Ascending aorta (tissue), 2 donors: ENCODE measurements around the gene FAM83F. TPM values are rescaled to one million over a fixed set of nuclear protein-coding genes. Genes with fewer than 3 reads are reported as not detected.

Experiments used
- DNase-seq, 2 donors: peaks; one replicate each; pipeline ENCODE4 v3.0.0-alpha.2; 2019; ENCODE audit warnings: low spot score in 2 of 2
- H3K27ac ChIP-seq, 2 donors: fragments of 200-600 bp; sonication (generic); one replicate each; pipeline ENCODE4 v1.5.1; 2016 to 2017; ENCODE audit warnings: mild to moderate bottlenecking in 1 of 2
- H3K27me3 ChIP-seq: fragments of 200-600 bp; sonication (generic); one replicate; pipeline ENCODE4 v1.5.1; 2017
- H3K36me3 ChIP-seq, 2 donors: fragments of 200-600 bp; sonication (generic); one replicate each; pipeline ENCODE4 v1.5.1; 2016
- H3K4me1 ChIP-seq, 2 donors: fragments of 200-600 bp; sonication (generic); one replicate each; pipeline ENCODE4 v1.5.1; 2016 to 2017; ENCODE audit warnings: mild to moderate bottlenecking in 1 of 2
- H3K4me3 ChIP-seq, 2 donors: fragments of 200-600 bp; sonication (generic); one replicate each; pipeline ENCODE4 v1.5.1; 2016 to 2017; ENCODE audit warnings: mild to moderate bottlenecking in 1 of 2
- H3K9me3 ChIP-seq, 2 donors: fragments of 200-600 bp; sonication (generic); one replicate each; pipeline ENCODE4 v1.5.1; 2016
- intact Hi-C: fragments of 100-400 bp; cut with DNase I; formaldehyde crosslinking; loops from one replicate; pipeline ENCODE4 v1.15.1; 2023
- total RNA-seq: library from RNA; depleted of rRNA; stranded (reverse); fragments of >200 nt; gene quantifications from one replicate; pipeline ENCODE4 v1.1.0, GENCODE V29; 2016
- TF ChIP-seq, protein P1 (sequence below), 3 experiments: fragments of 200-600 bp in 2 of 3; fragments of 450-650 bp in 1 of 3; sonication (generic) in 2 of 3; IDR thresholded peaks; one replicate each; pipeline ENCODE4 v1.5.1; 2016 to 2019; ENCODE audit warnings: antibody characterized with exemption in 3 of 3, mild to moderate bottlenecking in 1 of 3, moderate library complexity in 1 of 3

FAM83F gene
- total RNA-seq, 1 donor from 2014 or later = not detected

DNA sequence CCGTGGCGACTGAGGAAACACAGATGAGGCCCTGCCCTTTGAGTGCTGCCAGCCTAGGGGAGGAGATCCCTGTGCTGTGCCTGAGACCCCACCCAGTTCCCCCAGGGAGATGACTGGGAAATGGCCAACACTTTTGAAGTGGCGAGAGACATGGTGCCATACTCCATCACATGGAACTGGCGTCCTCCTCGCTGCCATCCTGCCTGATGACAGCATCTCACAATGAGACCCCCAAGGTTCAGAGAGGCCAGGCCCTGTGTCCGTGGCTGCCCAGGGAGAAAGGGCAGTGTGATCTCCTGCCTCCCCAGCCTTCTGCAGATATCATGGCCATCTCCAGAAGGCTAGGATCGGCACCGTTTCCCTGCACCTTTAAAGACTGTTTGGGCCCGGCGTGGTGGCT lies 31.1 kb downstream of the FAM83F start:
- intact Hi-C loops = no loop called here
- Histone ChIP-seq H3K9me3 (no peaks in the 10 kb centered on the region), H3K36me3 (no peaks in the 10 kb centered on the region), H3K4me1 (no peaks in the 10 kb centered on the region), H3K27ac (no peak overlapping the region), H3K4me3 (no peak overlapping the region), H3K27me3 (no peaks in the 10 kb centered on the region)
- TF ChIP-seq, protein P1, sequence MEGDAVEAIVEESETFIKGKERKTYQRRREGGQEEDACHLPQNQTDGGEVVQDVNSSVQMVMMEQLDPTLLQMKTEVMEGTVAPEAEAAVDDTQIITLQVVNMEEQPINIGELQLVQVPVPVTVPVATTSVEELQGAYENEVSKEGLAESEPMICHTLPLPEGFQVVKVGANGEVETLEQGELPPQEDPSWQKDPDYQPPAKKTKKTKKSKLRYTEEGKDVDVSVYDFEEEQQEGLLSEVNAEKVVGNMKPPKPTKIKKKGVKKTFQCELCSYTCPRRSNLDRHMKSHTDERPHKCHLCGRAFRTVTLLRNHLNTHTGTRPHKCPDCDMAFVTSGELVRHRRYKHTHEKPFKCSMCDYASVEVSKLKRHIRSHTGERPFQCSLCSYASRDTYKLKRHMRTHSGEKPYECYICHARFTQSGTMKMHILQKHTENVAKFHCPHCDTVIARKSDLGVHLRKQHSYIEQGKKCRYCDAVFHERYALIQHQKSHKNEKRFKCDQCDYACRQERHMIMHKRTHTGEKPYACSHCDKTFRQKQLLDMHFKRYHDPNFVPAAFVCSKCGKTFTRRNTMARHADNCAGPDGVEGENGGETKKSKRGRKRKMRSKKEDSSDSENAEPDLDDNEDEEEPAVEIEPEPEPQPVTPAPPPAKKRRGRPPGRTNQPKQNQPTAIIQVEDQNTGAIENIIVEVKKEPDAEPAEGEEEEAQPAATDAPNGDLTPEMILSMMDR (IDR thresholded peaks at IDR 0.05) = no peak
- DNase-seq = no peak

DNA sequence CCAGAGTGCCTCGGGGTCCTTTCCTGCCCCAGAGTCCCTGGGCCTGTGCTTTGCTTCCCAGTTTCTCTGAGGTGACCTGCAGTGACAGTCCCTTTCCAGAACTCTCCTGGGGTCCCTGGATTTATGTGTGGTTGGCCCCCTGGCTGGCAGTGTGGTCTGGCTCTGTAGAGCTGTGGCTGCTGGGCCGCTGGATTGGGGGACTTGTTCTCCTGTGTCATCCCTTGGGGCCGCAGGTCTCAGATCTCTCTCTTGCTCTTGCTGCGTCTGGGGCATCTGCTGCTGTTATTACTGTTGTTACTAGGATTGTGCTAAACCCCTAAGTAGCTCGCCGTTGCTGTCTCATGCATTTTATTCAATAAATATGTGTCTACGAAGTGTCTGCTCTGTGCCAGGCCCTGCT lies 31.9 kb downstream of the FAM83F start:
- intact Hi-C loops = no loop called here
- H3K27me3 ChIP-seq = no peaks in the 10 kb centered on the region

DNA sequence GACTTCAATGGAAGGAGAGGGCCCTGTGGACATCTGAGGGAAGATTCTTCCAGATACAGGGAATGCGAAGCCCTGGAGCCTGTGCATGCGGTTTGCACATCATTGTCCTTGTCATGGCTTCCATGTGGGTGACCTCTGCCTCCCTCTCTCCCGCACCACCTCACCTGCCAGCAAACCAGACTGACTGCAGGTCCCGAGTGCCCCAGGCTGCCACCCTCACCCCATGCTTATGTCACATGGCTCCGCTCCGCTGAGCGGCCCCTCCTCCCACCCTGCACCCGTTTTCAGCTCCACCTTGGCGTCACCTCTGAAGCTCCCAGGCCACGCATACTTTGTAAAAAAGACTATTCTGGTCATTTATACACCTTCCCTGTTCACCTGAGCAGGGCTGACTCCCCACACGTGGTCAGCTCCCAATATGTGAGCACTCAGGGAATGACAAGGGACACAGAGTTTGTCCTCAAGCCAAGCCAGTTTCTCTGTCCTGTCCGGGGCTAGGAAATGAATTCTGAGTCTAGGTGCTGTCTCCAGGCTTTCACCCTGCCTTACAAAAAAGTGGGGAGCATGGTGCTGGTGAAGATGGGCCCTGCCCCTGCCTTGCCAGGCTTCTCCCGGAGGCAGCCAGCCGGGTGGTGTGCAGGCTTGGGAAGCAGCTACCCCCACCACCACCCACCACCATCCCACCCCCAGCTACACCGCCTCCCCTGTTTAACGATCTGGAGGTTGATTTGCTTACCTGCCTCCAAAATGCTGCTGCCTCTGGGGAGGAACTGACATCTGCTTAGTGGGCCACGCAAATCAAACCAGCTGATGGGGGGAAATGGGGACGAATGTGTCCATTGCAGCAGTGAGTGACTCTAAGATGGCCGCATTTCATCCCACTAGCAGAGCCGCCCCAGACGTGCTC lies 32.7 kb downstream of the FAM83F start:
- no peak for DNase-seq
- Histone ChIP-seq H3K4me1 (no peaks in the 10 kb centered on the region), H3K4me3 (no peak overlapping the region), H3K27me3 (no peaks in the 10 kb centered on the region), H3K27ac (no peak overlapping the region), H3K9me3 (no peaks in the 10 kb centered on the region), H3K36me3 (no peaks in the 10 kb centered on the region)
- intact Hi-C loops = no loop called here
- TF ChIP-seq, protein P1 (IDR thresholded peaks at IDR 0.05) = no peak

More for the DNA sequence above, 31.9 kb downstream of the FAM83F start:
- Histone ChIP-seq H3K9me3 (no peaks in the 10 kb centered on the region), H3K4me1 (no peaks in the 10 kb centered on the region), H3K4me3 (no peak overlapping the region), H3K27ac (no peak overlapping the region), H3K36me3 (no peaks in the 10 kb centered on the region)
- no peak for DNase-seq
- TF ChIP-seq, protein P1 (IDR thresholded peaks at IDR 0.05) = no peak

DNA sequence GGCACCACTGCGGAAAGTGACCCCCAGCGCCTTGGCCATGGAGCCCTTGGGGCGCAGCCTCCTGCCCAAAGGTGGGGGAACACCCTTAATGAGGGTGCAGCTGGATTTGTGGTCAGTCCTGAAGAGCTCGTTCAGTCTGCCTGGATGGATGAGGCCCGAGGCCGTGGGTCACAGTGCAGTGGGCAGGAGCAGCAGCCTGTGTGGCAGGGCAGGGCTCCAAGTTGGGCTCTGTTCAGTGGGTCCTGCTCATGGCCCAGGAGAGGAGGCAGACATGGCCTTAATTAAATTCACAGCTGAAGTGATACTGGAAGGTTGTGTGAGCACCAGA lies 33.3 kb downstream of the FAM83F start:
- H3K27me3 ChIP-seq = no peaks in the 10 kb centered on the region
- no peaks in the 10 kb centered on the region for H3K4me1 ChIP-seq
- H3K4me3 ChIP-seq = no peak overlapping the region
- intact Hi-C loops = no loop called here
- TF ChIP-seq, protein P1 (IDR thresholded peaks at IDR 0.05) = no peak
- H3K9me3 ChIP-seq = no peaks in the 10 kb centered on the region
- no peak for DNase-seq
- no peaks in the 10 kb centered on the region for H3K36me3 ChIP-seq
- H3K27ac ChIP-seq = no peak overlapping the region

DNA sequence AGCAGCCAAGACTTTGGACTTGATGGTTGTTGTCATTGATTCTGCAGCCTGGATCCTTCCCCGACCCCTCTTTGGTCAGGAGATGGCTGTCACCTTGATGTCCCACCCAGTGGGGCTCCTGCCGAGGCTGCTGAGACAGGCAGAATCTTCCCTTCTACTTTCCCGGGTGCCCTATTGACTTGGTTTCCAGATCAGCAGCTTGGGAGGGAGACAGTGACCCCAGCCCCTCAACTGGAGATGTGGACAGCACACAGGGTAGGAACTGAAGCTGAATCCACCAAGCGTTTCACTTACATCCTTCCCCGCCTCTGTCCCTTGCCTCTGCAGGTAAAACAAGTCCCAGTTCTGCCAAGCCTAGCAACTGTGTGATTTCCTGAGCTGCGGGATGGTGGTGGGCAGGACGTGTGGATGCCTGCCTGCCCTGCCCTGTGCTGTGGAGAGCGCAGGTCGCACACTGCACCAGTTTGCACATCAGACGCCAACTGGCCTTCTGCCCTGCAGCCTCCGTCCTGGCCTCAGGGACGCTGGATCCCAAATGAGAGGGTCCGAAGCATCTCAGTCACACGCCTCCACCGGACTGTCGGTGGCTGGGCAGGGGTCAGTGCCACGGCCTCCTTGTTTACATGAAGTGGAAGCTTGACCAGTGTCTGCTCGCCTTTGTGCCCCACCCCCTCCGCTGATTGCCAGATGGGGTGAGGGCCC lies 34.6 kb downstream of the FAM83F start:
- Histone ChIP-seq H3K4me1 (no peaks in the 10 kb centered on the region), H3K27me3 (no peaks in the 10 kb centered on the region), H3K36me3 (no peaks in the 10 kb centered on the region), H3K27ac (no peak overlapping the region), H3K9me3 (no peaks in the 10 kb centered on the region), H3K4me3 (no peak overlapping the region)
- TF ChIP-seq, protein P1 (IDR thresholded peaks at IDR 0.05) = no peak
- intact Hi-C loops = no loop called here
- DNase-seq = no peak
